GM23248 (cell line): Measurements from ENCODE around the gene CAMK2B.

Experiments used
- EZH2 ChIP-seq: fragments of 200-600 bp; sonication (generic); IDR thresholded peaks from 2 replicates; pipeline ENCODE4 v1.6.1; 2018; ENCODE audit warnings: antibody characterized with exemption, mild to moderate bottlenecking; ENCODE audit not compliant: insufficient read depth, poor library complexity, severe bottlenecking
- EZH2phosphoT487 ChIP-seq: fragments of 200-600 bp; sonication (generic); IDR thresholded peaks from 2 replicates; pipeline ENCODE4 v1.6.1; 2018; ENCODE audit warnings: antibody characterized with exemption, moderate library complexity, mild to moderate bottlenecking, low read depth; ENCODE audit not compliant: insufficient read depth

DNA sequence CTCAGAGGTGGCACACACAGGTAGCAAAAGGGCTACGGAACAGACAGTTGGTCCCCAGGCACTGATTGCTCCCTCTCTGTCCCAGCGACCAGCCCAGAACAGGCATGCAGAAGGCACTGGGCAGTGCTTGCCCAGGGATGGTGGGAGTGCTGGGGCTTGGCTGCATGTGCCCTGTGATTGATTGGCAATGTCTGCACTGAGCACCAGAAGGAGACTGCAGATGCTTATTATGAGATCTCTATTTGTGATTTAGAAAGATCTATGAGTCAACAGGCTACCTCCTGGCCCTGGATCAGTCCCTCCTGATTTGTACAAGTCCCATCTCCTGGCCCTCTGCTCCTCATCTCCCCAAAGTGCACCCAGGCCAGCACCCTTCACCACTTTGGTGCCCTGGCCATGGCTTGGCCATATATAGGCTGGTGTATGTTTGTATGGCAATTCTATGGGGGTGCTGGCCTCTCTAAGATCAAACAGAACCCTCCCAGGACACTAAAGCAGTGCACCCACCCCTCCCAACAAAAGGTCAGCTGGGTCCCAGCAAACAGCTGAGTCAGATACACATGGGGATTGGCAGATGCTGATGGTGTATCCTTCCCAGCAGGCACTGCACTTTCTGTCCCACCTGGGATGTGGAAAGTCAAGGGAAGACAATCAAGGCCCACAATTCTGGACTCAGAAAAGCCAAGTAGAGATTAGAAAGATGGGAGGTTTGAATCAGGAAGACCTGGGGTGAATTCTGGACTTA is 30.9 kb downstream of the CAMK2B start:
- no peak for TF ChIP-seq EZH2
- TF ChIP-seq EZH2phosphoT487 = no peak
